HG03097 (cell line): ENCODE results near the gene CCDC177.

ENCODE experiments used
- ATAC-seq: cut with Tn5 transposase; IDR thresholded peaks from one replicate; pipeline ENCODE4 v1.9.1; 2021; ENCODE audit not compliant: unreplicated experiment, low FRiP score

Gene CCDC177

GRCh38 chr14:69570836-69571330 is 3.8 kb downstream of the CCDC177 start:
- no peak for ATAC-seq

DNA sequence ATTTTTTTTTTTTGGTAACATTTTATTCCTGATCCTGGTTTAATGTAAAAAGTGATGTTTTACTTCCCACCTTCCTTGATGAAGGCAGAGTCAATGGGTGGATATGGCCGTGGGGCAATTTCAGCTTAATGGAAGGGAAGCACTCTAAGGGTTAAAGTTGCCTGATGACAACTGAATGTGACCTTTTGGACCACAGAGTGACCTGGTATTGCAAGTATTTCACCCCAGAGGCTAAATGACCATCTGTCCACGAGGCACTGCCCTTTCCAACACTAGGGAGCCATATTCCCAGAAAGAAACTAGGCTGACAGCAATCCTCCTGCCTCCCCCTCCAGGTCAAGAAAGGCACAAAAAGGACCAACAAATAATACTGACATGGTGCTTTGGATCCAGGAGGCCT is 4.8 kb downstream of the CCDC177 start:
- no peak for ATAC-seq

DNA sequence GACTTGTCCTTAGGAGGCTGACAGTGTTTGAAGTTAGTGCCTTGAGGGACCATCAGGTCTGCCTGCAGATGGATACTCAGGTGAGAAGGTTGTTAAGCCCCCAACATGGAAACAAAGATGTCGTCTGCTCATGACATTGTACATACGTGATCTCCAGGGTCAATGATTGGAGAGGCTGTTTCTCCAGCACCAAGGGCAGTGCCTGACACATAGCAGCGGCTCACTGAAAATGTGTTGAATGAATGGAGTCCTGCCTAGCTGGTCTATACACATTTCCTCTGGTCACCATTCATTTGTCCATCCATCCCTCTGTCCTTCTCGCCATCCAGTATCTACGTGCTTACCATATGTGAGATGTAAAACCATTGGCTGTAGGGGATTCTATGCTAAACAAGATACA is 7.1 kb downstream of the CCDC177 start:
- no peak for ATAC-seq

GRCh38 chr14:69561893-69562292 is 12.8 kb downstream of the CCDC177 start:
- ATAC-seq: no peak

- no peak for ATAC-seq
Observed at GRCh38 chr14:69560826-69561225, 13.8 kb downstream of the CCDC177 start.

DNA sequence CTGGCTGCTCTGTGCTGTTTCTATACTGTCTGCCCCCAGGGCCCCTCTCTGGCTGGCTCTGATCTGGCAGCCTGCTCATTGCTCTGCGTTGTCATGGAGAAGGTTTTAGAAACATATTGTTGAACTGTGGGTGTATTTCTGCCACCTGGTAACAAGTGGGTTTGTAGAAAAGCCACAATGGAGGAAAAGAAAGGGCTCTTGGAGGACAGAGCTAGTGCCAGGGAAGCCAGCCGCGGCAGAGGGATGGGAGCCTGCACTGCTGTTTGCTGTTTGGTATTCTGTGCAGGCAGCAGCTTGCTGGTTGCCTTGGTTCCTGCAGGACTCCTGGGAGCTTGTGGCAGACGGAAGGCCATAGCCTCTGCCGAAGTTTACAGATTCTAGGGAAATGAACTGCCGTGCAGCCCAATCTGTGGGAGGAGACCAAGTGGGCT is 15.1 kb downstream of the CCDC177 start:
- no peak for ATAC-seq

DNA sequence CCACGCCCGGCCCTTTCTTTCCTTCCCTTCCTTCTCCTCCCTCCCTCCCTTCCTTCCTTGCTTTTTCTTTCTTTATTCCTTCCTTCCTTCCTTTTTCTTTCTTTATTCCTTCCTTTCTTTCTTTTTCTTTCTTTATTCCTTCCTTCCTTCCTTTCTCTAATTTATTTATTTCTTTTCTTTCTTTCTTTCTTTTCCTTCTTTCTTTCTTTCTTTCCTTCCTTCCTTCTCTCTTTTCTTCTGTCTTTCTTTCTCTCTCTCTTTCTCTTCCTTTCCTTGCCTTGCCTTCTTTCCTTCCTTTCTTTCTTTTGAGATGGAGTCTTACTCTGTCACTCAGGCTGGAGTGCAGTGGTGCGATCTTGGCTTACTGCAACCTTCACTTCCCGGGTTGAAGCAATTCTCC is 15.9 kb downstream of the CCDC177 start:
- ATAC-seq: no peak

DNA sequence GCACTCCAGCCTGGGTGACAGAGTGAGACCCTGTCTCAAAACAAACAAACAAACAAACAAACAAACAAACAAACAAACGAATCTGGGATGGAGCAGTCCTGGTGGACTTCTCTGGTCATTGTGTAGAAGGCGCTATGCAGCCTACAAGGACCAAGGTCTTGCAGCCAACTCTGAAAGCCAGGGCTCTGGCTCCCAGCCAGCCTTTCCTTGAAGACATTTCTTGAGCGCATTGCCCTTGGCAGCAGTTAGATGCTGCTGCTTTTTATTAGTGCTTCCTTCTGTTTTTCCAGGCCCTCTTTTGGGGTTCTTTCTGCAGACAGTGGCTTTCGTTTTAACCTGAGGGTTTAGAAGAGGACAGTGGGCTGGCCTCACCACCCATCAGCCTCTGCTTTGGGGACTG is 20.2 kb downstream of the CCDC177 start:
- no peak for ATAC-seq

- ATAC-seq: no peak
Observed at GRCh38 chr14:69553252-69553651, 21.4 kb downstream of the CCDC177 start.

- ATAC-seq: no peak
Observed at GRCh38 chr14:69551511-69551910, 23.2 kb downstream of the CCDC177 start.

GRCh38 chr14:69548566-69548965 is 26.1 kb downstream of the CCDC177 start:
- ATAC-seq: no peak

GRCh38 chr14:69547701-69548348 is 26.8 kb downstream of the CCDC177 start:
- no peak for ATAC-seq

DNA sequence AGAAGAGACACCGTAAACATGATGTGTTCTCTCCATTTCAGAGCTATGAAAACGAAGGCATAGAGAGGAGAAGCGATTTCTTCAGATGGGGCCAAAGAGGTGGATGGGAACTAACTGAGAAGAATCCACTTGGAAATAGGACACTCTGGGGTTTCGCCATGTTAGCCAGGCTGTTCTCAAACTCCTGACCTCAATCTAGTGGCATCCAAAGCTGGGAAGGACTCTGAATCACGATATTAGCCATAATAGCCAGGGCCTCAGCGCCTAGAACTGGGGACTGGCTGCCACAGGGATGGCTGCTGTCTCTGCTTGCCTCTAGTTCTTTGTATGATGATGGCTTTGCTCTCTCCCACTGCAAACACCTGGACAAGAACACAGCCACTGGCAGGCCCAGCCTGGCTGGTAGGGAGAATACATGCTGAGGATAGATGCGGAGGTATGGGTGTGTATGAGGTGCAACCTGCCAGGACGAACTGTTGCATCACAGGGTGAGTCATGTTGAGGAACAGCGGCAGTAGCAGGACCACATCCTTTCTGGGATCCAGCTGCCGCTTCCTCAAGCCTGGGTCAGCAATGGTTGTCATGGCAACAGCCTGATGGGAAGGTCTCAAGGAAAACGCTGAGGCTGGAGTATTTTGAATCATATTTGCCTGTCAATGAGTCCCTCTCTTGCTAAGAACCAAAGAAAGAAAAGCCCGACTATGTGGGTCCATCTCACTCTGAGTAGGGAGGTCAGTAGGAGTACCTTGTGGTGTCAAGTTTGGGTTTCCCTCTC is 31.1 kb downstream of the CCDC177 start:
- no peak for ATAC-seq

DNA sequence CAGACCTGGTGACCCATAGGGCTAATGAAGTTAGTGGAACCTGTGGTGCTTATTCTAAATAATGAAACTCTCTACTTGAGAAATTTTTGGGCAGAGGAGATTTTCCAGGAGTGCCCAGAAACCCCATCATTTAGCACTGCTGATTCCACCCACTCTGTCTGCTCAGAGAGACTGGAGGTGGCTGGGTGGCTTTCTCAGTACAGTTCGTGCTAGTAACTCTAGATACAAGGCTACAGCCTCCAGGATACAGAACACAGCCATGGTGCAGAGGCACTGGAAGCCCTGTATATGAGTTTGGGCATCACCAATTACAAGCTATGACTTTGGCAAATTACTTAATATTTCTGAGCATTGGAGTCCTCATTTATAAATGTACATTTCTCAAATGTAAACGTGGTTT is 32.4 kb downstream of the CCDC177 start:
- no peak for ATAC-seq

DNA sequence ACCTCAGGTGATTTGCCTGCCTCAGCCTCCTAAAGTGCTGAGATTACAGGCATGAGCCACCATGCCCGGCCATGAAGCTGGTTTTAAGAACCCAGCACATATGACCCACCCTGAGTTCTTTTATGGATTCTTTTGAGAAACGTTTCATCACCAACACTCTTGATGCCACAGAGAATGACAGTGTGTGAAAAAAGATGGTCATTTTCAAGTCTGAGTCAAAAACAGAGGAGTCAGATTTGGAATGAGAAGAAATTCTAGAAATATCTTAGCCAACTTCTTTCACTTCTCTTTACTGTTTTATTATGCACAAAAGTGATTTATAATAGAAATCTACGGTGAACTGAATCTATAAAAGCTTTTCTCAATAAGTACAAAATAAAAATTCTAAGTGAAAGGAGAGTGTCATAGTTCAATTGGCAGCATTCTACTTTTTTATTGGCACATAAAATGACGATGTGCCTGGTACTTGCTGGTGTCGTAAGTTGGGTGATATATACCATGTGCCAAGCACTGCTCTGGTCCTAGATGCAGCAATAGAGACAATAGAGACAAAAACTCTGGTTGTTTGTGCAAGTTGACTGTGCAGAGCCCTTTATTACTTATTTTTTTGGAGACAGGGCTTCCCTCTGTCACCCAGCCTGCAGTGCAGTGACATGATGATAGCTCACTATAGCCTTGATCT is 33.9 kb downstream of the CCDC177 start:
- ATAC-seq: no peak

GRCh38 chr14:69539631-69540410 is 34.9 kb downstream of the CCDC177 start:
- ATAC-seq: no peak

DNA sequence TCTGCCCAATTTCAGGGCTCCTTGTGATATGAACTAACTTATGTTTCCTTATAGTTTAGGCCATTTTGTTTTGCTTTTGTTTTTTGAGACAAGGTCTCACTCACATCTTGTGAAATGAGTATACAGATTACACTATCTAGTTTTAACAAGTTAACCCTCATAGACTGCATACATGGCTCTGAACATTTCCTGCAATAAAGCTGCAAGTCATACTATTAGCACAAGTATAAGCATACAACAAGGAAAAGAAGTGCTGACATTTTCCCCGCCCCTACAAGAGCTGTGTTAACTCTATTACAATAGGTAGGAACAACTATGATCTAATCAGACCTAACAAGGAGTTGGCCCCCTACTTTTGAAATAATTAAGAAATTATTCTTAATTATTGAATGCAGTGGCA is 35.9 kb downstream of the CCDC177 start:
- no peak for ATAC-seq

DNA sequence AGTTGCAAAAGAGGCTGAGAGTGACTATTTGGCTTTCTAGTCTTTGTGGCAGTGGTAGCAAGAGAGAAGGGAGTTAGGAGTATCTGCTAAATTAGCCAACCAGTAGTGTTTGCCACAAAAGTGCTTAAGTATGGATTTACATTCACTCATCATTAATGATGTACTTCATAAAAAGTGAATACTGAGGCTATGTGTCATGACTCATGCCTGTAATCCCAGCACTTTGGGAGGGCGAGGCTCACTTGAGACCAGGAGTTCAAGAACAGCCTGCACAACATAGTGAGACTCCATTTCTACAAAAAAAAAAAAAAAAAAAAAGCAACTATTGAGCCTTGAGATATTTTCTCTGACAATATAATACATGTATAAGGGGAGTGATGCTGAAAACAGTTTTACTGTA is 36.8 kb downstream of the CCDC177 start:
- ATAC-seq: no peak

GRCh38 chr14:69536971-69537370 is 37.7 kb downstream of the CCDC177 start:
- ATAC-seq: no peak

DNA sequence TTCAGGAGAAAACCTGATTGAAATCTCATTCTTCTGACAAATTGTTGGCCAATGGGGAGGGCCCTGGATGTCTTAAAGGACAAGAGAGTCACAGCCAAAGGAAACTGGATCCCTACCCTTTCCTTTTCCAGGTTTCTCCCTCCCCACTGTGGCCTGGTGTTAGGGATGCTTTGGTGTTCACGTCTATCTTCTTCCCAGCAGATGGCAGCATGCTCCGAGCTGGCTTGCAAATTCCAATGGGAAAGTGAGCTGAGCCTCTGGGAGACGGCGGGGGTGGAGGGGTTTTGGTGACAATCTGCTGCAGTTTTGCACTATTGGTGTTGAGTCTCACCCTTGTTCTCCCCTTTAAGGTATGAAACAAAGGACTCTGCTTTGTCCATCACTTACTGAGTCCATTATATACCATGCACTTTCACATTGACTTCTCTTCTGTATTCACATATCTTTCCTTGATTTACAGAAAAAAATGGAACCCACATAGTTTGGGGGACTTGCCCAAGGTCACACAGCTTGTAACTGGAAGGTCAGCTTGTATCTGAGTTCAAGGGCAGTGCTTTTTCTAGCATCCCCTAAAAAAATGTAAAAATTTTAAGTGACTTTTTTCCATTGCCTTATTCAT is 39.3 kb downstream of the CCDC177 start:
- ATAC-seq: no peak
